GM18870 (cell line): ENCODE data around the gene ITPR3.

Experiments used
- ATAC-seq: cut with Tn5 transposase; IDR thresholded peaks from one replicate; pipeline ENCODE4 v1.9.1; 2021; ENCODE audit warnings: moderate library complexity; ENCODE audit not compliant: unreplicated experiment

Gene ITPR3

DNA sequence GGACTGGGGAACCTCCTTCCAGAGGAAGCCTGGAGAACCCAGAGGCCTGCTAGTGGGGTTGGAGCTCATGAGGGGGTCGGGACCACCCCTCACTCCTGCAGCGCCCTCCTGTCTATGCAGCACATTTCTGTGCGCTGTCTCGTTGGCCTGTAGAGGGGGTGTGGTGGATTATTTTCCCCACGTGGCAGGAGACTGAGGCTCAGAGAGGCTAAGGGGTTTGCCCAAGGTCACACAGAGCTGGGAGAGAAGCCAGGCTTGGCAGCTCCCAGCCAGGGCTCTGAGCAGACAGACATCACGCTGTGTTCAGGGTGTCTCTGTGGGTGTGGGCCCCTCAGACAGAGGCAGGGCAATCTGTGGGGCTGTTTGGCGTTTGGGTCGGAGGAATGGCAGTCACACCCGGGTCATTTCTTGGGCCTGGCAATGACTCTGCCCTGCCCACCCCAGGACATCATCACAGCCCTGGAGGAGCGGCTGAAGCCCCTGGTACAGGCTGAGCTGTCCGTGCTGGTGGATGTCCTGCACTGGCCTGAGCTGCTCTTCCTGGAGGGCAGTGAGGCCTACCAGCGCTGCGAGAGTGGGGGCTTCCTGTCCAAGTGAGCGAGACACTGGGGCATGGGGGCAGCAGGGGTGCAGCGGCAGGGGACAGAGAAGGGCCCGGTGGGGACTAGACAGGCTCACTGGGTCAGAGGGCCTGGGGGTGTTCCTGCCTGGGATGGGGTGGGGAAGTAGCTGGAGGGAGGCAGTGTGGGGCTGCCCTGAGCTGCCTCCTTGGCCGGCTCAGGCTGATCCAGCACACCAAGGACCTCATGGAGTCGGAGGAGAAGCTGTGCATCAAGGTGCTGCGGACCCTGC lies 62.7 kb downstream of the ITPR3 start:
- ATAC-seq: no peak

DNA sequence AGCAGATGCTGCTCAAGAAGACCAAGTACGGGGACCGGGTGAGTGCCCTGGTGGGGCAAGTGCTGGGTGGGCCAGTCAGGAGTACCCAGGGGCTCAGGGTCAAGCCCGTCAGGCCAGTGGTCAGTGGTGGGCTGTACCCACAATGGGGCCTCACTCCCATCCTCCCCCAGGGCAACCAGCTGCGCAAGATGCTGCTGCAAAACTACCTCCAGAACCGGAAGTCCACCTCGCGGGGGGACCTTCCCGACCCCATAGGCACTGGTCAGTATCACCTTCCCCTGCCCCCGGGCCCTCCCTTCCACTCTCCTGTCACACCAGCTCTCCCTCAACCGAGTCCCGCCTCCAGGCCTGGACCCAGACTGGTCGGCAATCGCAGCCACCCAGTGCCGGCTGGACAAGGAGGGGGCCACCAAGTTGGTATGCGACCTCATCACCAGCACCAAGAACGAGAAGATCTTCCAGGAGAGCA lies 63.3 kb downstream of the ITPR3 start:
- no peak for ATAC-seq

DNA sequence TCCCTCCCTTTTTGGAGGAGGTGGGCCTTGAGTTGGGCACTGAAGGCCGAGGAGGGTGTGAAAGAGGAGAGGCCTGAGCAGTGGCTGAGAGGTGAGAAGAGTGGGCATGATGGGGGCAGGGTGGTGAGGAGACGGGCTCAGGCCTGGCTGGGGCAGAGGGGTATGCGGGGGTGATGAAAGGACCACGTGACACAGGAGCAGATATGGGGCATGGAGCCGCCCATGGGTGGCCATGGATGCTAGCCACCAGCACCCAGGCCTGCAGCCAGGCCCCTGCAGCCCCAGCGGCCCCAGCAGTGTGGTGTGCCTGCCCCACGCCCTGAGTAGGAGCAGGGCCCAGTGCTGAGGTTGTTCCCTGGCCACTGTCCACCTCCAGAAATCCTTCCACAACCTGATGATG lies 63.9 kb downstream of the ITPR3 start:
- ATAC-seq: no peak

DNA sequence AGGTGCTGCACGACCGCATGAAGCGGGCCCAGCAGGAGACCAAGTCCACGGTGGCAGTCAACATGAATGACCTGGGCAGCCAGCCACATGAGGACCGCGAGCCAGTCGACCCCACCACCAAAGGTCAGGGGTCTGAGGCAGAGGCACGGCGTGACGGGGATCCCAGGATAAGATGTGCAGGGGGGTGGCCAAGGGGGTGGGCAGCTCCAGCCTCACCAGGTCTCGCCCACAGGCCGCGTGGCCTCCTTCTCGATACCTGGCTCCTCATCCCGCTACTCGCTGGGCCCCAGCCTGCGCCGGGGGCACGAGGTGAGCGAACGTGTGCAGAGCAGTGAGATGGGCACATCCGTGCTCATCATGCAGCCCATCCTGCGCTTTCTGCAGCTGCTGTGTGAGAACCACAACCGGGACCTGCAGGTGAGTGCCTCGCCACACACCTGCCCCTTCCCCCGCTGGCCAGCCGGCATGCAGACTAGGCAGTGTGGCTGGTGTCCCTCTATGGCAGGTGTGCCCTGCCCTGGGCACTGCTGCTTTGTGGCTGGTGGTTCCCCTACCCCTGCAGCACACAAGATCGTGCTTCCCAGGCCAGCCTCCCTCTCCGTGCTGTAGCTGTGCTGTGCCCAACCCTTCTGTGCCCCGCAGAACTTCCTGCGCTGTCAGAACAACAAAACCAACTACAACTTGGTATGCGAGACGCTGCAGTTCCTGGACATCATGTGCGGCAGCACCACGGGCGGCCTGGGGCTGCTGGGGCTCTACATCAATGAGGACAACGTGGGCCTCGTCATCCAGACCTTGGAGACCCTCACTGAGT lies 64.5 kb downstream of the ITPR3 start:
- ATAC-seq: no peak

DNA sequence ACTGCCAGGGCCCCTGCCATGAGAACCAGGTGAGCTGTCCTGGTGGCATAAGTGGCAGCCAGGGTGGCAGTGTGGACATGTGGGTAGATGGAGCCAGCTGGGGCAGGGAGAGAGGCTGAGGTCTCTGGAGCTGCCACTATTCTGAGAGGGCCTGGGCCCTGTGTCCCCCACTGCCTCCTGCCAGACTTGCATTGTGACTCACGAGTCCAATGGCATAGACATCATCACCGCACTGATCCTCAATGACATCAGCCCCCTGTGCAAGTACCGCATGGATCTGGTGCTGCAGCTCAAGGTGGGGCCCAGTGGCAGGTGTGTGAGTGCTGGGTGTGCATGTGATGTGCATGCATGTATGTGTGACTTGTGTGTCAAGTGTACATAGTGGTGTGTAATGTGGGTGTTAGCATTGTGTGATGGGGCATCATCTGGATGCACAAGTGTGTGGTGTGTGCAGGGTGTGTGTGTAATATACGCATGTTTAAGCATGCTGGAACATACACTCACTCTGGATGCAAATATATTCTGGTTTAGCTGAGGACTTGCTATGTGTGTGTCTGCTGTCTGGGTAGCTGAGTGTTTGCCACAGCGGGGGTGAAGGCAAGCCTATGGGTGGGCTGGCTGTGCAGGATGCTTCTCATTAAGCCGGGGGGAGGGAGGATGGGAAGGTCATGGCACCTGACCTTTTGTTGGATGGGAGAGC lies 65.3 kb downstream of the ITPR3 start:
- ATAC-seq: no peak

DNA sequence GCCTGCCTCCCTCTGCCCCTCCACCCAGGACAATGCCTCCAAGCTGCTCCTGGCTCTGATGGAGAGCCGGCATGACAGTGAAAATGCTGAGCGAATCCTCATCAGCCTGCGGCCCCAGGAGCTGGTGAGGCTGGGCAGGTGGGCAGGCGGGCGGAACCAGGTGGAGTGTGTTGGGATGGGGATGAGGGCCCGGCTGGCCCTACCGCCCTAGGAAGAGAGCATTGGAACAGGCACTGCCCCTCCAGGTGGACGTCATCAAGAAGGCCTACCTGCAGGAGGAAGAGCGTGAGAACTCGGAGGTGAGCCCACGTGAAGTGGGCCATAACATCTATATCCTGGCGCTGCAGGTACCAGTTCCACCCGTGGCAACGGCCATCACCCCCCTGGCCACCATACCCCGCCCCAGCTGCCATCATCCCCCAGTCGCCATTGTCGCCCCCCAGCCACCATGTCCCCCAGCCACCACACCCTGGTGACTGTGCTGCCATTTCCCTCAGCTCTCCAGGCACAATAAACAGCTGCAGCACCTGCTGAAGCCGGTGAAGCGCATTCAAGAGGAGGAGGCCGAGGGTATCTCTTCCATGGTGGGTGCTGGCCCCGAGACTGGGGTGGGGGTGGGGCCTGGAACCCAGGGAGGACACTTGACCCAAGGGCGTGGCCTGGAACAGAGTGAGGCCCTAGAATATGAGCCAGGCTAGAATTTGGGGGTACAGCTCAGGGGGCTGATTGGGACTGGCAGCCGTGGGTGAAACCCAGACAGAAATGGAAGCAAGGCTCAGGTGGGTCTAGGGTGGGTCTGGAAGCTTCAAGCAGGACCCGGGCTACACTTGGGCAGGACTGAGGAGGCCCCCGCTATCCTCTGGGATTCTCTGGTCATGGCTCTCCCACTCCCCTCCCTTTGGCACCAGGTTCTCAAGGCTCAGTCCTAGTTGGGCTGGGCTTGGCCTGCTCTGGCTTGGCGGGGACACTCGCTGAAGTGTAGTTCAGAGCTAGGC lies 66.2 kb downstream of the ITPR3 start:
- ATAC-seq: no peak

DNA sequence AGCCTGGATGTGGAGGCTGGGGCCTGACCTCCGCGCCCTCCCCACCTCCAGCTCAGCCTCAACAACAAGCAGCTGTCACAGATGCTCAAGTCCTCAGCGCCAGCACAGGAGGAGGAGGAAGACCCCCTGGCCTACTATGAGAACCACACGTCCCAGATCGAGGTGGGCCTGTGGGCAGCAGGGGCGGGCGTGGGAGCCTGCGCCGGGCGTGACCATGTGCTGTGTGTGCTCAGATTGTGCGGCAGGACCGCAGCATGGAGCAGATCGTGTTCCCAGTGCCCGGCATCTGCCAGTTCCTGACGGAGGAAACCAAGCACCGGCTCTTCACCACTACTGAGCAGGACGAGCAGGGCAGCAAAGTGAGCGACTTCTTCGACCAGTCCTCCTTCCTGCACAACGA lies 66.9 kb downstream of the ITPR3 start:
- ATAC-seq: no peak

DNA sequence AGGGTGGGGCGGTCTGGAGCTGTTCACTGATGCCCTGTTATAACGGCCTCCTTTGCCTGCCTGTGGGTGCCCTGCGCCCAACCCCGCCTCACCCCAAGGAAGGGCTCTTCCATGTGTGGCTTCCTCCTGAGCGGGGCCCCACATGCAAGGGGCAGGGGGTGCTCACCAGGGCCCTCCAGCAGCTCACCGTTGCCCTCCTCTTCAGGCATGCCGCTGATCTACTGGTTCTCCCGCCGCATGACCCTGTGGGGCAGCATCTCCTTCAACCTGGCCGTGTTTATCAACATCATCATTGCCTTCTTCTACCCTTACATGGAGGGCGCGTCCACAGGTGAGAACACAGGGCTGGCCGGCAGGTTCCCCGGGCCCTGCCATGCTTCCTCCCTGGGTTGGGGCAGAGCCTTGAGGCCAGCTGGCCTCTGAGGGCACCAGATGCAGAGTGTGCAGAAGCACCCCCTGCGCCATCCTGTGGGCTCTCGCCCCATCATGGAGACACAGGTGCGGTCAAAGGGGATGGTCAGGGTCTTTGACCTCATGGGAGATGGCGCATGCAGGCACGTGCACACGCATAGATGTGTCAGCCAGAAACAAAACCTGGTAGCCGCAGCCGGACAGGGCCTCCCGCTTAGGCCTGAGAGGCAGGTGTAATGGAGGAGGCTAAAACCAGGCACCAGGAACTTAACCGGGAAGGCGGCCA lies 67.5 kb downstream of the ITPR3 start:
- ATAC-seq: no peak

DNA sequence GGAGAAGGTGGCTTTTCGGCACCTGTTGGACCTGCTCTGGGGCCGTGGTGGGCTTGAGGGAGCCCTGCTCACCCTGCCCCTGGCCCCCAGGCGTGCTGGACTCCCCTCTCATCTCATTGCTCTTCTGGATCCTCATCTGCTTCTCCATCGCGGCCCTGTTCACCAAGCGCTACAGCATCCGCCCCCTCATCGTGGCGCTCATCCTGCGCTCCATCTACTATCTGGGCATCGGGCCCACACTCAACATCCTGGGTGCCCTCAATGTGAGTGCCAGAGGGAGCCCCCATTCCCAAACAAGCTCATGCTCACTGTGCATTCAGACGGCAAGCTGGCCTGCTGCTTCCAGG lies 68.0 kb downstream of the ITPR3 start:
- ATAC-seq: no peak

DNA sequence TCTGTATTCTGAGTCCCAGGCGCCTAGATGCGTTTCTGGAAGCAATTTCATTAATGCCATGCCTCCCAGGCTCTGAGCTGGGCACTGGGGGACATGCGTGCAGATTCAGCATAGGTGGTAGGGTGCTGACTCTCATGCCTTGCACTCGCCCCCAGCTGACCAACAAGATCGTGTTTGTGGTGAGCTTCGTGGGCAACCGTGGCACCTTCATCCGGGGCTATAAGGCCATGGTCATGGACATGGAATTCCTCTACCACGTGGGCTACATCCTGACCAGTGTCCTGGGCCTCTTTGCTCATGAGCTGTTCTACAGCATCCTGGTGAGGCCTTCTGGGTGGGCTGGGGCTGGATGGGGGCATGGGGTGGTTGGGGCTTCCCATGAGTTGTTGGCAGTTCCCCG lies 68.8 kb downstream of the ITPR3 start:
- no peak for ATAC-seq

DNA sequence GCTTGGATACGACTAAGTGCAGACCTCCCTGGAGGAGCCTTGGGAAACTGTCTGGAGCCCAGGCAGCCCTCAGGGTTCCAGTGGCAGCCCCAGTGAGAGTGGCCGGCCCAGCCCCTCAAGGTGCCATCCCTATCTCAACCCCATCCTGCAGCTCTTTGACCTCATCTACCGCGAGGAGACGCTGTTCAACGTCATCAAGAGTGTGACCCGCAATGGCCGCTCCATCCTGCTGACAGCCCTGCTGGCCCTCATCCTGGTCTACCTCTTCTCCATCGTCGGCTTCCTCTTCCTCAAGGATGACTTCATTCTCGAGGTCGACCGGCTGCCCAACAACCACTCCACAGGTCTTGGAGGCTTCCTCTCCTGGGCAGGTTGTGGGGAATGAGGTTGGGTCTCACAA lies 69.6 kb downstream of the ITPR3 start:
- ATAC-seq: no peak

DNA sequence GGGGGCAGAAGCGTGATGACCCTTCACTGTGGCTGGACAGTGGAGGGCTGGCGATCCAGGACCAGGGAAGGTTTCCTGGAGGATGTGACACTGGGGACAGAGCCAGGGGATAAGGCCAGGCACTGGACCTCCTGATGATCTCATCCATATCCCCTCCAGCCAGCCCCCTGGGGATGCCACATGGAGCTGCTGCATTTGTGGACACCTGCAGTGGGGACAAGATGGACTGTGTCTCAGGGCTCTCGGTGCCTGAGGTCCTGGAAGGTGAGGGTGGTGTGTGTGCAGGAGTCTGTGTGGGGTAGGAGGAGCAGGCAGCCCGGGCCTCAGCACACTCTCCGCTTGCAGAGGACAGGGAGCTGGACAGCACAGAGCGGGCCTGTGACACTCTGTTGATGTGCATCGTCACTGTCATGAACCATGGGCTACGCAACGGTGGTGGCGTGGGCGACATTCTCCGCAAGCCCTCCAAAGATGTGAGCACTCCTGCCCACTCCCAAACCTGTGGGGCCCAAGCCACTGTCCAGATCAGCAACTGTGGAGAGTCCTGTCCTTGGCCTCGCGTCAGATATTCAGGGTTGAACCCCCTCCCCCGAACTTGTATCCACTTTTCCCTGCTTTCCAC lies 70.4 kb downstream of the ITPR3 start:
- ATAC-seq: no peak

DNA sequence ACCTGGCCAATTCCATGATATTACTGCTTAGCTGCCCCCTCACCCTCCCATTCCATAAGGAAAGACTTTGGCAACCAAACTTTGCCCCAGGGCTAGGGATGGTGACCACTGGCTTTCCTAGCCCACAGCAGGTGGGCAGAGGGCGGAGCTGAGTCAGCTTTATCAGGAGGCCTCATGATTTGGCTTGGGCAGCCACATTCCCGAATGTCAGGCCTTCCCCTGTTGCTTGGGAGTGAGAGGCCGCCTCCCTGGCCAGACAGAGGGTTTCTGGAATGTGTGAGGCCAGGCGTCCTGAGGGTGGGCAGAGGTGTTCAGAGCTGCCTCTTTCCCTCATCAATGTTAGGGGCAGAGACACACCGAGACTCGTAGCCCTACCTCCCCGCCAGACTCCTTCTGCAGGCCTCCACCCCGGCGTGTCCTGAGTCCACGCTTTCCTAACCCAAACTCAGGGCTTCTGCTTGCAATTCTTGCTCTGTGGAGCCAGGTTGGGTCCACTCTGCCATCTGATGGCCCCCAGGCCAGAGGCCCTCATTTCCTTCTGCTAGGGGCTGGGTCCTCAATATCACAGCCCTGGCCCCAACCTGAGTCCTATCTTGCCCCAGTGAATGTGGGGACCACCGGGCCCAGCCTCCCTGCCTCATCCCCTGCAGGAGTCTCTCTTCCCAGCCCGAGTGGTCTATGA lies 71.1 kb downstream of the ITPR3 start:
- no peak for ATAC-seq

DNA sequence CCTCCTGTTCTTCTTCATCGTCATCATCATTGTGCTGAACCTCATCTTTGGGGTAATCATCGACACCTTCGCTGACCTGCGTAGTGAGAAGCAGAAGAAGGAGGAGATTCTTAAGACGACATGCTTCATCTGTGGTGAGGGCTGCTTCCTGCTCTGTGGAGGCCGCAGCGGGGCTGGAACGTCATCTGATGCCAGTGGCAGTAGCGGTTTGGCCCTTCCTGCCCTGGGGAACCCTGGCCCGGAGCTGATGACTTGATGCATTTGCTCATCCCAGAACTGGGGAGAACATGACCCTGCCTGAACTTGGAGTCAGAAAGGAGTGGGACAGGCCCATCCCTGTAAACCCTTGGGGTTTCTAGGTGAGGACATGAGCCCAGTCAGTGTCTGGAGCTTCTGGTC lies 71.6 kb downstream of the ITPR3 start:
- no peak for ATAC-seq

DNA sequence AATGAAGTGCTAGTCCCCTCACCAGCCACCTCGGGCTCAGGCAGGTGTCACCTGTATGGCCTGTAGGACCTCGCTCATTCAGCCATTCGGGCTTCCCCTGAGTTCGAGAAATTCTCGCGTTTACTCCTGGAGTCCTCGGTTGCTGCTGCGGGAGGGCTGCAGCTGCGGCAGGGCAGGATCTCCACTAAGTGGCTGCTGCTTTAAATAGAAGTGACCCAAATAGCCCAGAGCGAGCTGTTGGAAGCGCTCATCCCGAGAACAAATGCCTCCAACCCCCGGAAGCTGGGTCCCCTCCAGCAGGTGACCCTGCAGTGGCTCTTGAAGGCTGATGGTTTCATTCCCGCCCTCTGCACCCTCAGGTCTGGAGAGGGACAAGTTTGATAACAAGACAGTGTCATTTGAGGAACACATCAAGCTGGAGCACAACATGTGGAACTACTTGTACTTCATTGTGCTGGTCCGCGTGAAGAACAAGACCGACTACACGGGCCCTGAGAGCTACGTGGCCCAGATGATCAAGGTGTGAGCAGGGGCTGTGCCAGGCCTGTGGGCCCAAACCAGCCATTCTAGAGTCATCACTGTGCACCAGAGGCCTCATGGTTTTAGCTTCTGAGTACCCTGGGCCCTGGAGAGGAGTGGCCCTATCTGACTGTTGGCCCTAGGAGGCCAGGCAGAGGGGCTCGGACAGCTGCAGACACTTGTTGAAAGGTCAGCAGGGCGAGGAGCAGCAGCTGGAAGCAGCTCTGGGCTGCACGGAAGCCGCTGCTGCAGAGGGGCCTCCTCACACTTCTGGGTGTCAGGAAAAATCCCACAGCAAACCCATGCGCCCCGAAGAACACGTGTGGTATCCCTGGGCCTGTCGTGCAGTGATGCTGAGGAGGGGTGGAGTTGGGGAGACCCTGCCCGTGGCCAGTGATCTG lies 72.3 kb downstream of the ITPR3 start:
- ATAC-seq: no peak

DNA sequence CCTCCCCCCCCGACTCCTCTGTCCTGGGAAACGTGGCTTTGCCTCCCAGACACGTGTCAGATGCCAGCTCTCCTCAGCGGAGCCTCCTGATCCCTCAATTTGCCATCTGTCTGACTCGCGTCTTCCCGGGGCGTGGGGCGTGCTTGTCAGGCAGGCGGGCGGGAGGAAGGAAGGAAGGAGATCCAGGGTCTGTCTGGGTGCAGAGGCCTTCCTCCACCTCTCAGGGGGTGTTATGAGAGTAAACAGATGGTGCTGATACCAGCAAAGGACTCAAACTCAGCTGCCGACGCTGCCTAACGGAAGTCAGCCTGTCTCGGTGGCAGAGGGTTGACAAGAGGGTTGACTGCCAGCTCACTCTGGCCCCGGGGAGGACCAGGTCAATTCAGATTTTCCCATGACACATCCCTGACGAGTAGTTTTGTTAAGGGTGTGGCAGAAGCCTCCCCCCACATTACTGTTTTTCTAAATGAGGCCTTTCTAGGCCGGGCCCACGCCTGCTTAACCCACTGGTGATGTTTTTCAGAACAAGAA lies 73.3 kb downstream of the ITPR3 start:
- no peak for ATAC-seq

DNA sequence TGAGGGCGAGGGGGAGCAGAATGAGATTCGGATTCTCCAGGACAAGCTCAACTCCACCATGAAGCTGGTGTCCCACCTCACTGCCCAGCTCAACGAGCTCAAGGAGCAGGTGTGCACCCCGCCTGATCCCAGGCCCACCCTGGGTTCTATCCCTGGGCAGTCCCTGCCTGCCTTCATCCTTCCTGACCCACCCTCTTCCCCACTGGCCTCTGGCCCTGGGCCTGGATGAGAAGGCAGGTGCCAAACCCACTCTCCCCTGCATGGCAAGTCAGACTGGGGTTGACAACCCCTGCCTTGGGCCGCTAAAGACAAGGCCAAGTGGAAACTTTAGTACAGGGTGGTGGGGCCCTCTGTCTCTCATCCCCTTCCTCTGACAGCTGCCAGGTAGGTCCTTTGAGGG lies 73.9 kb downstream of the ITPR3 start:
- no peak for ATAC-seq
